HG02884 (cell line): ENCODE measurements around the gene PWP2.

ENCODE experiments used
- ATAC-seq: cut with Tn5 transposase; IDR thresholded peaks from one replicate; pipeline ENCODE4 v1.9.1; 2021; ENCODE audit warnings: mild to moderate bottlenecking, moderate library complexity; ENCODE audit not compliant: unreplicated experiment

Gene PWP2

DNA sequence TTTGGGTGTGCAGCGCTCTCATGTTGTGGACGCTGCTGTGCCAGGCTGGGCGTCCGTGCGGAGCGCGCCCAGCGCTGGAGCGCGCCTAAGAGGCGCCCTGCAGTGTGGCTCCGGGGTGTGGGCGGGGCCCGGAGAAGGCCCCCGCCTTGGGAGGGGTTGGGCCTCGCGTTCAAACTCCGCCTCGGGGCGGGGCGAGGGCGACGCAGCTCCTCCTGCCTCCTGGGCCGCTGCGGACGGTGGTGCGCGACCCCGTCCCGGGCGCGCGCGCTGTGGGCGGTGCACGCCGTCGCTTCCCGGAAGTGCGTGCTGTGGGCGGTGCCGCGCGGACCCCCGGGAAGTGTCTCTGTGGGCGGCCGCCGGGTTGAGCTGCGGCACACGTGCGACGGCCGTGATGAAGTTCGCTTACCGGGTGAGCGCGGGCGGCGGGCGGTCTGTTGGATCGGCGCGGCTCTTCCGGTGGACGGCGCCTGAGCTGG lies at the start of gene PWP2:
PWP2 (plus strand) TSS at position 374 of the 476 bp plus-strand sequence; CDS start at position 392, 18 bp downstream.
- ATAC-seq, result peak; percentile 52

DNA sequence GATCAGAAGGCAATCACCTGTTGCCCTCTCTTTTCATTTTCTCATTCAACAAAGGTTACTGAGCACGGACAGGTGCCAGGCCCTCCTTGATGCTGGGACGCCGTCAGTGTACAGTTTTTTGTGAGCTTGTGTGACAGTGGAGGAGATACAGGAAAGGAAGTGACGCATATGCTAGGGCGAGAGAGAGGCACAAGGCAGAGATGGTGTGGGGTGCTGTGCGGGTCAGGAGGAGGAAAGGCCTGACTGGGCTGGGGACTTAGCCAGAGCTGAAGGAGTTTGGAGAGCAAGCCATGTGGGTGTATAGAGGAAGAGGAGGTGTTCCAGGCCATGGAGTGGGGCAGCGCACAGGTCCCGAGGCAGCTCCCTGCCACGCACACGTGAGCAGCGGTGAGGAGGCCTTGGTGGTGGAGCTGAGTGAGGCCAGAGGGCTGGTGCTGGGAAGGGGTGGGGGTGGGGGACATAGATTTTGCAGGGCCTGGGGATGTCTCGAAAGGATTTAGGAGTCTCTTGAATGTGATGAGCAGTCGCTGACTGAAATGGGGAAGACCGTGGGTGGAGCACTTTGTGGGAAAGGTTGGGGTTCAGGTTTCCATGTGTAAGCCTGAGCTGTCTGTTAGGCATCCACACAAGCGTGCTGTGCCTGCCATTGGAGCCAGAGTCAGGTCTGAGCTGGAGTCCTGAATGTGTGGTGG lies 49.1 kb upstream of the PWP2 start:
- ATAC-seq, result no peak

DNA sequence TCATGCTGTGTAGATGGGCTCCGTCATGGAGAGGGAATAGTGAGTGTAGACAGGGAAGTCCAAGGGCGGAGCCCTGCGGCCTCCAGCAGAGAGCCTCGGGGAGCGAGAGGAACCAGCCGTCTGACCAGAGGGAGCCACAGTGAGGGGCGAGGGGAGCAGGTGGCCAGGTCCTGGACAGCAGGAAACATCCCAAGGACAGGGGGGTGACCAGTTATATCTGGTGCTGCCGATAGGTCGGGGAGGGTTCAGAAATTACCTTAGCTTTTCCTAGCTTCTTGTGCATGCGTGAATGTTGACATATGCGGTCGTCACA lies 48.6 kb upstream of the PWP2 start:
- no peak for ATAC-seq

DNA sequence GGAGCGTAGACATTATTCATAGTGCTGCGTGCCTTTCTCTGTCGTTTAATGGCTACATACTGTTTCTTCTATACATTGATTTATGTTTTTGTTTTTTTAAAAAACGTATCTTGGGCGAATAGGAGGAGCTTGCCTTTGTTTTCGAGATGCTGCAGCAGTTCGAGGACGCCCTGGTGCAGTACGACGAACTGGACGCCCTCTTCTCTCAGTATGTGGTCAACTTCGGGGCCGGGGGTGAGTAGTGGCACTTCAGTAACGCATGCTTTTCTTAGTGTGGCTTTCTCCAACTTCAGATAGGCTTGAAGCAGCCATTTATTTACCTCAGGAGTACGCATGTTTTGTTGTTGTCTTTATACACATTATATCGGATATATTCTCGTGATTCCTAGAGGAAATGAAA lies 48.2 kb upstream of the PWP2 start:
- ATAC-seq, result no peak

DNA sequence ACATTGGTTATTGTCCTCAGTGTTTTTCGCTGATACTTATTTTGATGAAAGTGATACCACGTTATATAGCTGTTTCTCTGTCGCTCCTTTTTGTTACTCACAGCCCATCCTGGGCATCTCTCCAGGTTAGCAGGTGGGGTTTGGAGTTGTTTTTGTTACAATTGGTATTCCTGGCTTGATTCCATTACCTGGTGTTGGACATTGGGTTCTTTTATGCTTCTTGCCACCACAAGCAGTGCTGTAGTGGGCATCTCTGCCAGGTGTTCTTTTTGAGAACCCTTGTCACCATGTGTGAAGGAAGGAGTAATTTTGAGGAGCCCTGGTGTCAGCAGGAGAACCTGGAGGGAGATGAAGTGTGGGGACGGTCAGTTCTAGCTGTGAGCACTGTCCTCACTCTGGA lies 47.5 kb upstream of the PWP2 start:
- ATAC-seq, result no peak

DNA sequence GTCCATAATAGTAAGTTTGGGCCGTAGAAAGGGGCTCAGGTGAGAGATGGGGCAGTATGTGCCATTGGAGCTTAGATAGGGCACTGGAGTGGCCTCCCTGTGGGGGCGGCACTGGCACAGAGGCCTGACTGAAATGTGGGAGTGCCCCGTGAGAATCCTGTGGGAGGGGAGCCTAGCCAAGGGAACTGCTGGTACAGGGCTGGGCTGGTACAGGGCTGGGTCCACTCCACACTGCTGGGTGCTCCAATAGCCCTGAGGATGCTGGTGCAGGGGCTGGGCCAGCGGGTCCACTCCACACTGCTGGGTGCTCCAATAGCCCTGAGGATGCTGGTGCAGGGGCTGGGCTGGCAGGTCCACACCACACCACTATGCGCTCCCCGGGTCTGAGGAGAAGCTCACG lies 44.8 kb upstream of the PWP2 start:
- ATAC-seq, result no peak

DNA sequence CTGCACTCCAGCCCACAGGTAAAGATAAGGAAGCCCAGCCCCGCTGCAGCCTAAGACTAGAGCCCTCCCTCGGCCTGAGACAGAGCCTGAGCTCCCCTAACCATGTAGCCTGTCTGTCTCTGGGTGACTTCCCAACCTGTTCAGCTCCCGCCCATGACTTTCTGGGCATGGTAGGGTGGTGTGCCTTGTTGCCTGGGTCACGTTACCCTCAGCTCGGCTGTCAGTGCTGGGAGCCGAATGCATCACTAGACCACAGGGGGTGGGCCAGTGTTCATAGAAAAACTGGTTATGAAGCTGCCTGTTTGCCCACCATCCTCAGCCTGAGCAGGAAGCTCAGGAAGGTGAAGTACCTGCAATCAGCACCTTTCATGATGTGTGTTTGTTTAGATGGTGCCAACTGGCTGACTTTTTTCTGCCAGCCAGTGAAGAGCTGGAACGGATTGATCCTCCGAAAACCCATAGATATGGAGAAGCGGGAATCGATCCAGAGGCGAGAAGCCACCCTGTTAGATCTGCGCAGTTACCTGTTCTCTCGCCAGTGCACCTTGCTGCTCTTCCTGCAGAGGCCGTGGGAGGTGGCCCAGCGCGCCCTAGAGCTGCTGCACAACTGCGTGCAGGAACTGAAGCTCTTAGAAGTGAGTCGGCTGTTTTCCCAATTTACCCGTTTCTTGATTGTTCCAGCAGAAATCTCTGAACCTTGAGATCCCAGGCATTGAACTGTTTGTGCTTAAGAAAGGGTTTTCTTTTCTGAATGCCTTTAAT lies 43.9 kb upstream of the PWP2 start:
- no peak for ATAC-seq

DNA sequence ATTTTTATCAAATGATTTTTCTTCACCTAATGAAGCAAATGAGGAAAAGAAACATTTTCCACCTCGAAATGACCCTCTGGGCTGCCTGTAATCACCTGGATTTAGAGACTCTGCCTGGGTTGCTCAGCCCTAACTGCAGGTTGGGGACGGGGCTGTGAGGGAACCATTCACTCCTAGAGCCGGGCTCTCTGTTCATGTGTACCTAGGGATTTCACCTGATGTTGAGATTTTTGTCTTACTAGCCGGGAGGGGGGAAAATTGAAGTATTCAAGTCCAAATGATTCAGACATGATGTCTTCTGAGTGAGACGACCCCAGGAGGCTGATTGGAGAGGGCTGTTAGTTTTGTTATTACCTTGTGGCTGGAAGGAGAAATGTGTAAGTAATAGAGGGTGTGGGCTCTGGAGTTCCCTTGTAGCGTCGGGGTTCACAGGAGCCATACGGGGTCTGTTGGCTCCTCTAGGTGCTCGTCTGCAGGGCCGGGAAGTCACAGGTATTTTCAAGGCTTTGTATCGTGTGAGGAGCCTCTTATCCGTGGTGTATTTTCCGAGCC lies 42.3 kb upstream of the PWP2 start:
- ATAC-seq, result no peak

DNA sequence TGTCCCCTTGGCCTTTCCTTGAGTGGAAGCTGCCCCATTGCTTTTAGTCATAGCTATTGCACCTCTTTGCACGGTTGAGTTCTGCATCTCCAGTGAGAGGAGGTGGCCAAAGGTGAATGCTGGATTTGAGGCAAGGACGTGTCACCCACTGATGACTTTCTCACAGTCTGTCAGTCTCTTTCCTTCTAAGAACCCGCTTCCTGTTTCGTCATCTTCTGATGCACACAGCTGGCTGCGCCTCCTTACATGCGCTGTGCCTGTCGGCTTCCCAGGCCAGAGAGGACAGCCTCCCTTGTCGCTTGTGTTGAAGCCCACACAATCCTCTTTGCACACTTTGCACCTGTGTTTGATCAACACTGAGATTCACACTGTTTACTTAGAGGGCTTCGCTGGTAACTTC lies 41.8 kb upstream of the PWP2 start:
- ATAC-seq, result no peak

DNA sequence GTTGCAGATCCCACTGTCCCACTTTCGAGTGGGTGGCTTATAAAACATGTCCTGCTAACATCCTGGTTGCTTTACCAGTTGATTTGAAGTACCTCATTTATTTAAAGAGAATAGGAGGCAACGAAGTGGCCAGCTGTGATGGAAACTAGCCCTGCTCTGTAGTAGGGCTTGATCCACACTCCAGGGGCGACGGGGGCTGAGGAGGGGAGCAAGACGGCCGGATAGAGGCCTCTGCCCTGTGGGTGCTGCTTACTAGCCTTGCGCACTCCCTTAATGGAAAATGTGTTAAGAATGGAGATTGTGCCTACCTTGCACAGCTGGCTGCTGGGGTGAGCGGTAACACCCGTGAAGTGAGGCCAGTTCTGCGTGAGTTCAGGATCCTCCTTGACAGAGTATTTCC lies 41.1 kb upstream of the PWP2 start:
- ATAC-seq, result no peak

DNA sequence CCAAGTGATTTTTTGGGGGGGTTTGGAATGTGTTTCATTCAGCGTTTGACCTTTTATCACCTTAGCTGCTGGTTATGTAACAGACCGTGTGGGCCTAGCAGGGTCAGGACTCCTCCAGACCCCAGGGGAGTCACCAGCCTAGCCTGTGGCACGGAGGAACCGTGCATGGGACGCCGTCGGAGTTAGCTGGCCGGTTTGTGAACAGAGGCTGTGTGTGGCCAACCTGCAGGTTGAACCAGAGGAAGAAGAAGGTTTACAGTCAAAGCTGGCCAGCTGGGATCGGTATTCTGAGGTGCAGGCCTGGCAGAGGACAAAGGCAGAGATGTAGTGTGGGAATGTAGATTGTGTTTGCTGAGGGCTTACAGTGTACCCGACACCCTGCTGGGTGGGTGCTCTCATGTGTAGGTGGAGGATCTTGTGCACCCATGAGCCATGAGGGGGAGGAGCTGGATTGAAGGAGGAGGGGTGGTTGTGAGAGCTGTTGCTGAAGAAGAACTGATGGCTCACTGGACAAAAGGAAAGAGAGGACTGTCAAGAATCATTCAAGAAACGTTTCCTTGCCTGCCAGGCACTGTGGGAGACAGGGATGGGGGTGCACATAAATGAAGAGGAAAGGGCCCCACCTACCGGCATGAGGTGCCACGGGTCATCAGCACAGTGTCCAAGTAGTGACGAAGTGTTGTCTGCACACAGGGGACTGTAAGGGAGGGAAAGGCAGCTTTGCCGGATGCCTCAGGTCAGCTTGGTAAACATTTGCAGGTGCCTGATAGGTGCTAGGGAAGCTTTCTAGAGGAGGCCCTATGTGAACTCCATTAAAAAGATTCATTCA lies 40.0 kb upstream of the PWP2 start:
- ATAC-seq, result no peak

DNA sequence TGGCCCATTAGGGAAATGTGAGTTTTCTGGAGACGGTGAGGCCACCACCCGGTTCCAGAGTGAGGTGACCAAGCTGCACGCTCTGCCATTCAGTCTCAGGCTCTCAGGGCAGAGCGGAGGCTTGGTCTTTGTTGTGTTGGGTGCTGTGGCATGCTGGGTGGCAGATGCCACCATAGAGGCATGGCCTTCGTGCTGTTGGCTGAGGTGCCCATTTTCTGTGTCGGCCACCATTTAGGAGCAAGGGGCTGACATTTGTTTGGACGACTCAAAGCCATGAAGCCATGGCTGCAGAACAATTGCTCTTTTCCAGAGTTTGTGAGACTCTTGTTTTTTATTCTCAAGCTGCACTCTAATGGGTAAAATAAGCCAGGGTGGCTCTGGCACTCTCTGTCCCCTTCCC lies 36.8 kb upstream of the PWP2 start:
- ATAC-seq, result no peak

DNA sequence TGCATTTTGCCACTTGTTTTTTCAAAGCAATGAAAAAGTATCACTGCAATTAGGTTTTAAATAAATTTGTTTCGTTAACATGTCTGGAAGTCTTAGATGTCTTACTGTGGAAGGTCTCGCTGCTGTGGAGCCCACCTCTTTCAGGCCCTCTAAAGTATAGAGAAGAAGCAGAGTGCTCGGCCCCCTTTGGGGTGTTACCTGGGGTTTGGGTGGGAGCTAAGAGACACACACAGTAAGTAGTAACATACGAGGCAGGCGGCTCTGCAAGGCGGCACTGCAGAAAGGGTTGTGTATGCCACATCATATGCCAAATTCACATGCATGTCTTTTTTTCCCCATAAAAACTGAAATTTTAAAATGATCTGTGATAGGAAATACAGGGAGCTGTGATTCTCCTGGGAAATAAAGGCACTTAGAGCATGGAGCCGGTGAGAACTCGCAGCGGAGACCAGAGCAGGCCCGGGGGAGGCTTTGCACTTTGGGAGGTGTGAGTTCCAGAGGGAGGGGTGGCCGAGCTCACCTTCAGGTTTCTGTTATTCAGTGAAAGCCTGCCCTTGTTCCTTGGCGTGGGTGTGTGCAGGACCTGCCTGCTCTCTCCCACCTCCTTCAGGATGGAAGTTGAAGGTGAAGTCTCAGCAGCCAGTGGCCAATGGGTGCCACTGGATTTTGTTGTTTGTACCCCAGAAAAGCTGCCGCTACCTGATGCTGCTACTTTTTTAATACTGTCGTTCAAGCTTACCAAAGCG lies 35.7 kb upstream of the PWP2 start:
- no peak for ATAC-seq

DNA sequence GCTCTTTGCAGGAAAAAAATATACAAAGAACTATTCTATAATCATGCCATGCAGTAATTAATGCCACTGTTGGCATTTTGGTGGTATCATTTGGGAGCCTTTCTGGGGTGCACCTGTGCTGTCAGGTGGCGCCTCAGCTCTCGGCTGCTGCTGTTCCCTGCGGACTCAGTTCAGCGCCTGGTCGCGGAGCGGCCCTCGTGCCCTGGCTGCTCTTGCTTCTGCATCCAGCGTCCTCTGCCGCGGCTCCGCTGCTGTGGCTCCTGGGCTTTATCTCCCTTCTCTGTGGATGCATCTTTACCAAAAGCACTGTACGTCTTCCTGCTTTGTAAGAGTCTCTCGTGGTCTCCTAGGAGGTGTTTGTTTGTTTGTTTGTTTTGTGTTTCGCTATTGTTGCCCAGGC lies 35.1 kb upstream of the PWP2 start:
- ATAC-seq, result no peak

DNA sequence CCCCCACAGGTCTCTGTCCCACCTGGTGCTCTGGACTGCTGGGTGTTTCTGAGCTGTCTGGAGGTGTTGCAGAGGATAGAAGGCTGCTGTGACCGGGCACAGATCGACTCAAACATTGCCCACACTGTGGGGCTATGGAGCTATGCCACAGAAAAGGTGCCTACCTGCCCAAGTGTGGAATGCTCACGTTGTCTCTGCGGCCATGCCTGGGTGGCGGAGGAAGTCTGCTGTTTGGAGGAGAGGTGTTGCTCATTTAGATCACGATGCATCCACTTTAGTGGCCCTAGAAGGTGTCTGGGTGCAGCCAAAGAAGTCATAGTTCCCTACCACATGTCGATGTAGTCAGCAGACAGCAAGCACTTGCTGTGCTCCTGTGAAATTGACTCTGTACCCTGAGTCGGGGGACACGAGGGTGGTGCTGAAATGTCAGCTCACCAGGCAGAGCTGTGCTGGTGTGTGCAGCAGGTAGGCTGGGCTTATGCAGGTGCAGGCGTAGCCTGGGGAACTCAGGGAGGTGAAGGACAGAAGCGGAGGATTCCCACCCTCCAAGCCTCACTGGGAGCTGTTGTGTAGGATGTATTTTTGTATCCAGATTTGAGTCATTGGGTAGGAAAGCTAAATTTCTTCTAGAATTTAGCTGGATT lies 32.8 kb upstream of the PWP2 start:
- ATAC-seq, result no peak

DNA sequence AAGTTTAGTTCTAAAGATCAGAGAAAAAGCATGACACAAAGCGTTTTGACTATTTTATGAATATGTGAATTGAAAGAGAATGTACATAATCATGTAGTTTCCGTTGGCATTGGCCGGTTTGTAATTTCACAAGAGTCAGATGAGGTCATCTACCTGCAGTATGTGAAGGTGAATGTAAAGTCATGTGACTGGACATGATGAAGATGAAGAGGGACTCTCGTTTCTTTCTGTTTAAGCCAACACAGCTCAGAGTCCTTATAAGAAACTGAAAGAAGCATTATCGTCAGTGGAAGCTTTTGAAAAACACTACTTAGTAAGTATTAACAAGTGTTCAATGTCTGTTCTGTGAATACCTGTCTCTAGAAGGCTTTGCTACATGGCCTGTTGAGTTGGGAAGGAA lies 30.9 kb upstream of the PWP2 start:
- no peak for ATAC-seq

DNA sequence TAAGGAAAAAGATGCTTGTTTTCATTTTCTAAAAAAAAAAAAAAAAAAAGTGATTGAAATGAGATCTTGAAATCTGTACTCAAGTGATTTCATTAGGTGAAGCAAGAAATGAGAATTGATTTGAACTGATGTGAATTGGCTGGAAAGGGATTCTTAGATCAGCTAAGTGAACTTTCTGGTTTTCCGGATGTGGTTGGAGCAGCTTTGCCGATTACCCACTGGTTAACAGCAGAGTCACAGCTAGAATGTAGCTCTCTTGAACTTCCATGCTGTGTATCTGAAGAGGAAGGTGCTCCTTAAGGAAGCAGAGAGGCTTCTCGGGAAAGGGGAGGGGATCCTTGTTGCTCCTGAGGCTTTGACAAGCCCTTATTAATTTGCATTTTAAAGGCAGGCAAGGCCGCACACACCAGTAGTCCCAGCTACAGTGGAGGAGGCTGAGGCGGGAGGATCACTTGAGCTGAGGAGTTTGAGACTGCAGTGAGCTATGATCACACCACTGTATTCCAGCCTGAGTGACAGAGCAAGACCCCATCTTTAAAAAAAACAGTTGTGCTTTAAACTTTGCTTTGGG lies 28.7 kb upstream of the PWP2 start:
- ATAC-seq, result no peak

DNA sequence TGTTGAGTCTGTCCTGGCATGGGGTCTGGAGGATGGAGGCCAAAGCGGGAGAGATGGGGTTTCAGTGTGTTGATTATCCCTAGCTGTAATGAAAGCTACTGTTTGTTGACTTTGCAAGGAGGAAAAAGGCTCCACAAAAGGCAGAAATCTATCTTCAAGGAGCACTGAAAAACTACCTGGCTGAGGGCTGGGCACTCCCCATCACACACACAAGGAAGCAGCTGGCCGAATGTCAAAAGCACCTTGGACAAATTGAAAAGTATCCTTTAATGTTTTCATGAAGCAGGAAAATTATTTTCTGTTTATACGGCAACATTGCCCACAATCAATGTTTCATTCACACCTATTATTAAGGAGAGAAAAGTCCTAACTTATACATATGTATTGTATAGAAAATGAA lies 27.8 kb upstream of the PWP2 start:
- ATAC-seq, result no peak

DNA sequence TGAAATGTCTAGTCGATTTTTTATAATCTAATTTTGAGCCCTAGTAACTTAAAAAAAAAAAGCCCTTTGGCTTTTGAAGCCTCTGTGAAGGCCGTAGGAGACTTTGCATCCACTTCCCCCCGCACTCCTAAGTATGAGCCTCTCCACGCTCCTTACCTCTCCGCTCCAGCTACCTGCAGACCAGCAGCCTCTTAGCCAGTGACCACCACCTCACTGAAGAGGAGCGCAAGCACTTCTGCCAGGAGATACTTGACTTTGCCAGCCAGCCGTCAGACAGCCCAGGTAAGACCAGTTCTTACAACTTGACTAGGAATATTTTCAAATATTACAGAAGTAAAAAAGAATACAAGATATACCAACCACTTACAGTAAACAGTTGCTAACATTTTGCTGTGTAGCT lies 27.4 kb upstream of the PWP2 start:
- no peak for ATAC-seq
